Esophagus muscularis mucosa (tissue), 3 donors: ENCODE measurements around the gene PLCXD3.

ENCODE experiments used
- CTCF ChIP-seq, 3 experiments: fragments of 200-600 bp in 2 of 3; fragments of 450-650 bp in 1 of 3; sonication (generic) in 2 of 3; IDR thresholded peaks; one replicate each; pipeline ENCODE4 v1.5.1; 2017 to 2019; ENCODE audit warnings: antibody characterized with exemption in 3 of 3, mild to moderate bottlenecking in 2 of 3, moderate library complexity in 1 of 3
- POLR2AphosphoS5 ChIP-seq, 2 donors: sonication (generic); formaldehyde crosslinking; IDR thresholded peaks; one replicate each; pipeline ENCODE4 v1.6.1; 2017; ENCODE audit warnings: antibody characterized with exemption in 2 of 2

DNA sequence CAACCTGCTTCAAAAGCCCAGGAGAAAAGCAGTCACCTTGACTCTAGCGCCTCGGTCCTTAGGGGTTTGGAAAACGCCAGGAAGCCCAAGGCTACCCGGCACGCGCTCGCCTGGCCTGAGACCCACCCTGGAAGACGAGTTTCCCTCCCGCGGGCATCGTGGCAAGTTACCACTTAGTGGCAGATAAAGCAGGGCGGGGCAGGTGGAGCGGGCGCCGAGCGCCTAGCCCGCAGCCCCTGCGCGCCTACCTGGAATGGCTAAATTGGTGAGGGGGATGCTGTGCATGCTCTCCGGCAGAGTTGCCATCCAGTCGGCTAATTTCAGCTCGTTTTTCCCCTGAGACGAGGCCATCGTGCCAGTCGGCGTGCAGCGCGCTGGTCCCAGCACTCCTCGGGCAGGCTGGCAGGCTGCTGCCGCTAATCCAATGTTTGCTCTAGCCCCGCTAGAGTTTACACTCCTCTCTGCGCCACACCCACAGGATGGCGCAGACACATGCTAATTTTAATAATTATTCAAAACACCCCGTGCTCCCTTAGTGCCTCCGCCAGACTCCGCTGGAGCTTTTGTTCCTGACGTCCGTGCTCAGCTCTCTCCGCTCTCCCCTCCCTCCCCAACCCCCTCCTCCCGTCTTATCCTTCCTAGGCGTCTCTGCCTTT lies at the start of gene PLCXD3:
- no peak for TF ChIP-seq CTCF (IDR thresholded peaks at IDR 0.05)
- no peak for TF ChIP-seq POLR2AphosphoS5 (IDR thresholded peaks at IDR 0.05)
